Gastroesophageal sphincter (tissue), 4 donors: ENCODE measurements around the gene SPAG16. TPM values are rescaled to one million over a fixed set of nuclear protein-coding genes. Genes with fewer than 3 reads are reported as not detected.

Source experiments
- ATAC-seq: fragments of 150-250 bp; one replicate; pipeline ENCODE4 v1.9.1; 2016; ENCODE audit warnings: mild to moderate bottlenecking, moderate library complexity
- H3K27ac ChIP-seq, 4 donors: fragments of 200-600 bp; sonication (generic) in 3 of 4; 1 replicate in 3 of 4; 2 replicates in 1 of 4; pipeline ENCODE4 v1.5.1; 2016 to 2019
- H3K27me3 ChIP-seq: fragments of 200-600 bp; sonication (generic); one replicate; pipeline ENCODE4 v1.5.1; 2019
- H3K36me3 ChIP-seq, 2 donors: fragments of 200-600 bp; sonication (generic); one replicate each; pipeline ENCODE4 v1.5.1; 2019; ENCODE audit warnings: control low read depth in 1 of 2
- H3K4me1 ChIP-seq, 3 donors: fragments of 200-600 bp; sonication (generic); 1 replicate in 2 of 3; 2 replicates in 1 of 3; pipeline ENCODE4 v1.5.1; 2016 to 2019; ENCODE audit warnings: control low read depth in 2 of 3
- H3K4me3 ChIP-seq, 2 donors: fragments of 200-600 bp; sonication (generic); one replicate each; pipeline ENCODE4 v1.5.1; 2019; ENCODE audit warnings: mild to moderate bottlenecking in 1 of 2, moderate library complexity in 1 of 2
- H3K9me3 ChIP-seq, 3 donors: fragments of 200-600 bp; sonication (generic); one replicate each; pipeline ENCODE4 v1.5.1; 2017 to 2019; ENCODE audit warnings: control low read depth in 2 of 3
- CTCF ChIP-seq, 4 experiments: fragments of 200-600 bp in 2 of 4; fragments of 450-650 bp in 2 of 4; sonication (generic) in 1 of 4; IDR thresholded peaks; one replicate each; pipeline ENCODE4 v1.5.1; 2017 to 2019; ENCODE audit warnings: antibody characterized with exemption in 4 of 4, mild to moderate bottlenecking in 2 of 4, moderate library complexity in 2 of 4
- EP300 ChIP-seq: sonication (generic); formaldehyde crosslinking; IDR thresholded peaks from one replicate; pipeline ENCODE4 v1.6.1; 2017; ENCODE audit warnings: antibody characterized with exemption, mild to moderate bottlenecking
- POLR2A ChIP-seq, 2 donors: fragments of 450-650 bp; IDR thresholded peaks; one replicate each; pipeline ENCODE4 v1.6.1; 2017; ENCODE audit warnings: antibody characterized with exemption in 2 of 2, mild to moderate bottlenecking in 2 of 2, moderate library complexity in 1 of 2
- POLR2AphosphoS5 ChIP-seq: sonication (generic); formaldehyde crosslinking; IDR thresholded peaks from one replicate; pipeline ENCODE4 v1.6.1; 2017; ENCODE audit warnings: antibody characterized with exemption
- WGBS, 2 donors: methylation state at CpG; one replicate each; pipeline ENCODE4 v1.1.5; 2018; ENCODE audit warnings: low coverage in 1 of 2; 5-methylcytosine and 5-hydroxymethylcytosine counted together
- total RNA-seq, 4 donors: library from RNA; depleted of rRNA; stranded (reverse); fragments of >200 nt; gene quantifications; one replicate each; pipeline ENCODE4 v1.1.0, GENCODE V29; 2016

Gene SPAG16
- total RNA-seq, 4 donors from 2014 or later: 28.9 to 39.8 (median 36.7) TPM

- Histone ChIP-seq H3K4me1 (no peaks in the 10 kb centered on the region), H3K27ac (no peak overlapping the region), H3K36me3 (no peaks in the 10 kb centered on the region), H3K9me3 (peaks cover 0 to 20% (median 0%) of the 10 kb centered on the region in 3 donors), H3K27me3 (no peaks in the 10 kb centered on the region), H3K4me3 (no peak overlapping the region)
- TF ChIP-seq POLR2A (IDR thresholded peaks at IDR 0.05): no peak
- no peak for ATAC-seq
- WGBS, 2 donors: 64 to 74% methylated on average over 1 of the region's 1 CpG
These were observed 141.4 kb downstream of the SPAG16 start for GRCh38 chr2:213425618-213426017.

- Histone ChIP-seq H3K4me1 (no peaks in the 10 kb centered on the region), H3K27ac (no peak overlapping the region), H3K27me3 (no peaks in the 10 kb centered on the region), H3K9me3 (peaks cover 0 to 26% (median 0%) of the 10 kb centered on the region in 3 donors), H3K4me3 (no peak overlapping the region), H3K36me3 (no peaks in the 10 kb centered on the region)
- ATAC-seq: no peak
- WGBS, 2 donors: 76% methylated on average over 2 of the region's 2 CpGs; no CpG with 5 or more reads in 1 of the 2 donors
- TF ChIP-seq POLR2A (IDR thresholded peaks at IDR 0.05) (no peak), POLR2AphosphoS5 (no peak), CTCF (IDR thresholded peaks at IDR 0.05) (no peak), EP300 (no peak)
These were observed 145.3 kb downstream of the SPAG16 start for GRCh38 chr2:213429516-213429915.

DNA sequence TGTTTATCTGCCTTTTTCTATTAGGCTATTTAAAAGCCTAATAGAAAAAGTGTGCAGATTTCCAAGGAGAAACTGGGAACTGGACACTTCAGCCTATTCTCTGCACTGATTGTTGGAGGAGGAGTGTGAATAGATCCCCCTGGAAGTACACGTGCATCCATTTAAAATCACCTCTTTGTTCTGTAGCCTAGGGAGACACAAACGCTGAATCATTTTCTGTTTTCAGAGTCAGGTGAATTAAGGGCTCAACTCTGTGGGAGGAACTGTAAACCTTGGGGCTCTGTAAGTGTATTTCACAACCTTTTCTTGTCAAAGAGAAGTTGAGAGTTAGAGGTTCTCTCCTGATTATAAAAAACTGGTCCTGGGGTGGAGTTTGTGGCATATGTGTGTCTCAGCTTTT lies 159.7 kb downstream of the SPAG16 start:
- ATAC-seq: no peak
- no peak for TF ChIP-seq CTCF (IDR thresholded peaks at IDR 0.05)
- TF ChIP-seq POLR2A (IDR thresholded peaks at IDR 0.05): no peak

GRCh38 chr2:213451542-213452239 lies 167.4 kb downstream of the SPAG16 start:
- 31 to 37% methylated on average over 7 to 8 of the region's 12 CpGs for WGBS, 2 donors
- H3K9me3 ChIP-seq: peaks cover 0 to 25% (median 0%) of the 10 kb centered on the region in 3 donors

More for the DNA sequence above, 159.7 kb downstream of the SPAG16 start:
- H3K27me3 ChIP-seq: no peaks in the 10 kb centered on the region
- H3K4me3 ChIP-seq: no peak overlapping the region
- no peaks in the 10 kb centered on the region for H3K36me3 ChIP-seq
- WGBS, 2 donors: 76% methylated on average over 2 of the region's 2 CpGs; no CpG with 5 or more reads in 1 of the 2 donors
- H3K27ac ChIP-seq: no peak overlapping the region
- H3K9me3 ChIP-seq: peaks cover 0 to 18% (median 0%) of the 10 kb centered on the region in 3 donors
- no peaks in the 10 kb centered on the region for H3K4me1 ChIP-seq

DNA sequence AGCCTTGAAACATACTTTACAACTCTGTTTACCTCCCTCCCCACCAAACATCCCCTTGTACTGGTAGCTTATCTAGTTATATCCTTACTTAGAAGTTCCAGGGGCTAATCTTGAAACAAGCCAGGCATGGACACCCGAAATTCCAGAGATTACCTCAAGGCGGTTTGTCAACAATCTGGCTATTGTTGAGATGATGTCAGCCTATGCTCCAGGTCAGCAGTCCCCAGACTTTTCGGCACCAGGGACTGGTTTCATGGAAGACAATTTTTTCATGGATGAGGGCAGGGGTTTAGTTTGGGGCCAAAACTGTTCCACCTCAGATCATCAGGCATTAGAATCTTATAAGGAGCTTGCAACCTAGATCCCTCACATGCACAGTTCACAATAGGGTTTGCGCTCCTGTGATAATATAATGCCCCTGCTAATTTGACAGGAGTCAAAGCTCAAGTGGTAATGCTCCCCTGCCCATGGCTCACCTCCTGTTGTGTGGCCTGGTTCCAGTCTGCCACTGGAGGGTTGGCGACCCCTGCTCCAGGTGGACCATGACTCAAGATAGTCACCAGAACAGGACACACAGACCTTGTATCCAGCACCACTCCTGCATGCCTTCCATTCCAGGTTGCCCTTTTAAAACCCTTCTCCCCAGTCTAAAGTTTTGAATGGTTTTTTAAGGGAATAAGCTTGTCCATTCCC lies 171.2 kb downstream of the SPAG16 start:
- H3K36me3 ChIP-seq: no peaks in the 10 kb centered on the region
- TF ChIP-seq EP300 (no peak), POLR2A (IDR thresholded peaks at IDR 0.05) (no peak), POLR2AphosphoS5 (no peak), CTCF (IDR thresholded peaks at IDR 0.05) (no peak)
- WGBS, 2 donors: 40 to 42% methylated on average over 2 to 4 of the region's 5 CpGs
- H3K9me3 ChIP-seq: no peaks in the 10 kb centered on the region
- no peaks in the 10 kb centered on the region for H3K4me1 ChIP-seq
- no peaks in the 10 kb centered on the region for H3K27me3 ChIP-seq
- no peak overlapping the region for H3K27ac ChIP-seq
- ATAC-seq: no peak
- no peak overlapping the region for H3K4me3 ChIP-seq

More at GRCh38 chr2:213451542-213452239, 167.4 kb downstream of the SPAG16 start:
- Histone ChIP-seq H3K36me3 (no peaks in the 10 kb centered on the region), H3K27ac (no peak overlapping the region), H3K4me3 (no peak overlapping the region), H3K4me1 (no peaks in the 10 kb centered on the region), H3K27me3 (no peaks in the 10 kb centered on the region)
- TF ChIP-seq POLR2A (IDR thresholded peaks at IDR 0.05): no peak
- TF ChIP-seq CTCF (IDR thresholded peaks at IDR 0.05): no peak
- TF ChIP-seq EP300: no peak
- no peak for TF ChIP-seq POLR2AphosphoS5
- ATAC-seq: no peak
